WERI-Rb-1 (cell line): ENCODE results near the gene C16orf87.

Experiments
- DNase-seq: peaks from one replicate; pipeline ENCODE4 v3.0.0-alpha.2; 2020
- H3K27ac ChIP-seq: fragments of 250-450 bp; sonication (Bioruptor Pico); 2 replicates; pipeline ENCODE4 v1.5.1; 2020; ENCODE audit warnings: mild to moderate bottlenecking, moderate library complexity
- H3K27me3 ChIP-seq: fragments of 250-450 bp; sonication (Bioruptor Pico); 2 replicates; pipeline ENCODE4 v1.5.1; 2021; ENCODE audit warnings: mild to moderate bottlenecking, low read depth, moderate library complexity; ENCODE audit not compliant: insufficient read depth, severe bottlenecking
- H3K36me3 ChIP-seq: fragments of 250-450 bp; sonication (Bioruptor Pico); 2 replicates; pipeline ENCODE4 v1.5.1; 2020; ENCODE audit warnings: mild to moderate bottlenecking, moderate library complexity
- H3K4me3 ChIP-seq: 2 replicates; pipeline ENCODE4 v1.5.1; 2011; ENCODE audit warnings: low read depth, mild to moderate bottlenecking, control low read depth, low read length
- H3K9me3 ChIP-seq: fragments of 250-450 bp; sonication (Bioruptor Pico); 2 replicates; pipeline ENCODE4 v1.5.1; 2021; ENCODE audit warnings: mild to moderate bottlenecking, moderate library complexity; ENCODE audit not compliant: severe bottlenecking
- TF ChIP-seq, protein P1 (sequence below): IDR thresholded peaks from 2 replicates; pipeline ENCODE4 v1.5.1; 2011; ENCODE audit warnings: low read depth, mild to moderate bottlenecking, control low read depth, inconsistent platforms, low read length

C16orf87 gene

DNA sequence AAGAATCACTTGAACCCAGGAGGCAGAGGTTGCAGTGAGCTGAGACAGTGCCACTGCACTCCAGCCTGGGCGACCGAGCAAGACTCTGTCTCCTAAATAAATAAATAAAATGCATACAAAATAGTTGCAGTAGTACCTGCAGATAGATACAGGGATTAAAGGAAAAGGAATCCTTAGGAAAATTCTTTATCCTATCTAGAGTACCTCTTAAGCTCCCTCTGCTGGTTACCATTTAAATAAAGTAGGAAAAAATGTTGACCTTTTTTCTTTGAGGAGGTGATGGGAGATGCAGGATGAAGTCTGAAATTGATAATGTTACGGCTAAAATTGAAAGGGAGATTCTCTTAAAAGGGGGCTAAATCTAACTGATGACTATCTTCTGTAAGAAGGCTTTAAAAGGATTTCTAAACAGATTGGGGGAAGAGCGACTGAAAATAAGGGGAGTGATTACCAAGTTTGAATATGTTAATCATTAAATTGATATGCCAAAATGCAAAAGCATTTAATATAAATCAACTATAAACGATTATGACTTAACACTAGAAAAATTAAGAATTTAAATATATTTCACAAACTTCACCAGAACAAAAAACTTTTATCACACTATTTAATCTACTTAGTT is 29.4 kb downstream of the C16orf87 start:
- Histone ChIP-seq H3K9me3 (no peaks in the 10 kb centered on the region), H3K27ac (no peak overlapping the region), H3K27me3 (no peaks in the 10 kb centered on the region), H3K36me3 (peaks cover 3% of the 10 kb centered on the region; the same call in 1 of the 2 replicates), H3K4me3 (no peak overlapping the region)
- no peak for DNase-seq
- TF ChIP-seq, protein P1, sequence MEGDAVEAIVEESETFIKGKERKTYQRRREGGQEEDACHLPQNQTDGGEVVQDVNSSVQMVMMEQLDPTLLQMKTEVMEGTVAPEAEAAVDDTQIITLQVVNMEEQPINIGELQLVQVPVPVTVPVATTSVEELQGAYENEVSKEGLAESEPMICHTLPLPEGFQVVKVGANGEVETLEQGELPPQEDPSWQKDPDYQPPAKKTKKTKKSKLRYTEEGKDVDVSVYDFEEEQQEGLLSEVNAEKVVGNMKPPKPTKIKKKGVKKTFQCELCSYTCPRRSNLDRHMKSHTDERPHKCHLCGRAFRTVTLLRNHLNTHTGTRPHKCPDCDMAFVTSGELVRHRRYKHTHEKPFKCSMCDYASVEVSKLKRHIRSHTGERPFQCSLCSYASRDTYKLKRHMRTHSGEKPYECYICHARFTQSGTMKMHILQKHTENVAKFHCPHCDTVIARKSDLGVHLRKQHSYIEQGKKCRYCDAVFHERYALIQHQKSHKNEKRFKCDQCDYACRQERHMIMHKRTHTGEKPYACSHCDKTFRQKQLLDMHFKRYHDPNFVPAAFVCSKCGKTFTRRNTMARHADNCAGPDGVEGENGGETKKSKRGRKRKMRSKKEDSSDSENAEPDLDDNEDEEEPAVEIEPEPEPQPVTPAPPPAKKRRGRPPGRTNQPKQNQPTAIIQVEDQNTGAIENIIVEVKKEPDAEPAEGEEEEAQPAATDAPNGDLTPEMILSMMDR: no peak

DNA sequence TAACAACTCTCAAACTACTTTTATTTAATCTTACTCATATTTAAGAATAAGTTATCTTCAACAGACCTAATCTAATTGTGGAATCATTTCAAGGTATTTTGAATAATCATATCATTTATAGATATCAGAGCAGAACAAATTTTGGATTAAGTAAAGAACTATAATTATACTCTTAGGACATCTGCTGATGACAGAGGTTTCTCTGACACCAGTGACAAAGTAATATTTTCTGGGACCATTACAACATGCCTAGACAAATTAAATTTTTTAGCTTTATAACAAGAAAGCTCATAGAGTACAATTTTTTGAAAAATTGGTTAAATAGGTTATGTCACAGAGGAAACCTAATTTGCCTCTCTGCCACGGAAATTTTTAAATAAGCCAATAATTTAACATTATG is 30.5 kb downstream of the C16orf87 start:
- Histone ChIP-seq H3K9me3 (peaks cover 2% of the 10 kb centered on the region), H3K27me3 (no peaks in the 10 kb centered on the region), H3K27ac (no peak overlapping the region), H3K4me3 (no peak overlapping the region), H3K36me3 (peaks cover 3% of the 10 kb centered on the region; the same call in 1 of the 2 replicates)
- TF ChIP-seq, protein P1: no peak
- no peak for DNase-seq

DNA sequence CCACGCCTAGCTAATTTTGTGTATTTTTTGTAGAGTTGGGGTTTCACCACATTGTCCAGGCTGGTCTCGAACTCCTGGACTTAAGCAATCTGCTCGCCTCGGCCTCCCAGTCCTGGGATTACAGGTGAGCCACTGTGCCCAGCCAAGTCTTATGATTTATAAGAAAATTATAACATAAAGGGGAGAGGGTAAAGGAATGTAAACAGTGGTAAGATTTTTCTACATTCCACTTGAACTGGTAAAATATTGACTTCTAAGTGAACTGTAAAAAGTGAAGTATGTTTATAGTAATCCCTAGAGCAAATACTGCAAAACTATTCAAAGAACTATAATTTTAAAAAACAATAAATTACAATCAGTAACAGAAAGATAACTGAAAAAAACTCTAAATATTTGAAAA is 33.5 kb downstream of the C16orf87 start:
- no peaks in the 10 kb centered on the region for H3K27me3 ChIP-seq
- no peak overlapping the region for H3K4me3 ChIP-seq
- no peak for DNase-seq
- H3K27ac ChIP-seq: no peak overlapping the region
- TF ChIP-seq, protein P1: no peak
- peaks cover 8% of the 10 kb centered on the region for H3K9me3 ChIP-seq
- H3K36me3 ChIP-seq: no peaks in the 10 kb centered on the region

DNA sequence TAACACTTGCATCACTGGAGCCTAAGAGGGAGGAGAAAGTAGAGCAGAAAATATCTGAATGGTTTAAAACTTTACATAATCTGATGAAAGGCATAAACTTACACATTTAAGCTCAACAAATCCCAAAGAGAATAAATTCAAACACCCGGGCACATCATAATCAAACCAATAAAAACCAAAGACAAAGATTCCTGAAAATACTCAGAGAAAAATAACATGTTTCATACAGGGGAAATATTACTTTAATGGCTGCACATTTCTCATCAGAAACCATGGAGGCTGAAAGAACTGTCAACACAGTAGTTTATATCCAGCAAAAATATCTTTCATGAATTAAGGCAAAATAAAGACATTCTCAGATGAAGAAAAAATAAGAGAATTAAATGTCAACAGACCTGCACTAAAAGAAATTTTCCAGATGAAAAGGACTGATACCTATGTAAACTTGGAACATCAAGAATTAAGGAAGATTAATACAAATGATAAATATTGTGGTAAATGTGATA is 34.2 kb downstream of the C16orf87 start:
- Histone ChIP-seq H3K27me3 (no peaks in the 10 kb centered on the region), H3K36me3 (no peaks in the 10 kb centered on the region), H3K4me3 (no peak overlapping the region), H3K27ac (no peak overlapping the region), H3K9me3 (peaks cover 8% of the 10 kb centered on the region)
- DNase-seq: no peak
- TF ChIP-seq, protein P1: no peak

DNA sequence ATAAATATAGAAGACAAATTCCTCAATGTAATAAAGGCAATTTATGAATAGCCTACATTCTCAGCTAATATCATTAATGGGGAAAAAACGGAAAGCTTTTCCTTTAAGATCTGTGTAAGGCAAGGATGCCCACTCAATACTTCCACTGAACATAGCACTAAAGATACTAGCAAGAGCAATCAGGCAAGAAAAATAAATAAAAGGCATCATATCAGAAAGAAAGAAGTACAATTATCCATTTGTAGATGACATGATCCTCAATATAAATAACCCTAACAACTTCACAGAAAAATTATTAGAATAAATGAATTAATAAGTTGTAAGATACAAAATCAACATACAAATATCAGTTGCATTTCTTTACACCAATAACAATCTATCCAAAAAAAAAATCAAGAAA is 37.1 kb downstream of the C16orf87 start:
- Histone ChIP-seq H3K9me3 (peaks cover 8% of the 10 kb centered on the region), H3K27ac (no peak overlapping the region), H3K36me3 (no peaks in the 10 kb centered on the region), H3K4me3 (no peak overlapping the region), H3K27me3 (no peaks in the 10 kb centered on the region)
- DNase-seq: no peak
- TF ChIP-seq, protein P1: no peak
